Inflammatory macrophage treated with lipopolysaccharide for 1 hour (primary cell): ENCODE data around the gene HES3.
A peak's percentile ranks its signal among the peaks of the same experiment; 100 is the strongest.
"Not testable (repeated sequence)": the region's sequence is repeated elsewhere in the genome, so short reads cannot be mapped to it uniquely, and the experiment has no call there.

Experiments used
- DNase-seq, 2 donors: peaks; one replicate each; pipeline ENCODE4 v3.0.0-alpha.2; 2020 to 2022

The HES3 gene

GRCh38 chr1:6219641-6220040 lies 24.3 kb upstream of the HES3 start:
- DNase-seq: not testable (repeated sequence)

GRCh38 chr1:6220236-6220635 lies 23.7 kb upstream of the HES3 start:
- no peak for DNase-seq

- no peak for DNase-seq
These were observed 22.7 kb upstream of the HES3 start for GRCh38 chr1:6221210-6221784.

GRCh38 chr1:6222636-6223035 lies 21.3 kb upstream of the HES3 start:
- DNase-seq: no peak

GRCh38 chr1:6223617-6224016 lies 20.4 kb upstream of the HES3 start:
- no peak for DNase-seq

- no peak for DNase-seq
These were observed 19.3 kb upstream of the HES3 start for GRCh38 chr1:6224718-6225117.

- DNase-seq: no peak
These were observed 18.3 kb upstream of the HES3 start for GRCh38 chr1:6225651-6226050.

- DNase-seq: no peak
These were observed 10.6 kb upstream of the HES3 start for GRCh38 chr1:6233376-6233775.

- DNase-seq: no peak
These were observed 9.3 kb upstream of the HES3 start for GRCh38 chr1:6234502-6235295.

- no peak for DNase-seq
These were observed 8.7 kb upstream of the HES3 start for GRCh38 chr1:6235296-6235677.

- DNase-seq: no peak
These were observed 6.9 kb upstream of the HES3 start for GRCh38 chr1:6237093-6237492.

GRCh38 chr1:6239213-6239752 lies 4.7 kb upstream of the HES3 start:
- DNase-seq: no peak

GRCh38 chr1:6239950-6240768 lies 3.8 kb upstream of the HES3 start:
- no peak for DNase-seq

GRCh38 chr1:6241107-6241886 lies 2.7 kb upstream of the HES3 start:
- no peak for DNase-seq

GRCh38 chr1:6241887-6242740 lies 1.9 kb upstream of the HES3 start:
- DNase-seq: no peak

GRCh38 chr1:6243053-6243834 lies 735 bp upstream of the HES3 start:
- no peak for DNase-seq

- DNase-seq: no peak
These were observed 546 bp downstream of the HES3 start for GRCh38 chr1:6244401-6245049.

GRCh38 chr1:6245086-6245868 lies 1.3 kb downstream of the HES3 start:
- peak; percentile 73 to 88 for DNase-seq

GRCh38 chr1:6245869-6246496 lies 2.0 kb downstream of the HES3 start:
- DNase-seq: peak in 1 of 2 donors; percentile 44
